Measurements from ENCODE around the gene ZNF426. TPM values are rescaled to one million over a fixed set of nuclear protein-coding genes. Genes with fewer than 3 reads are reported as not detected.
"Not testable (repeated sequence)": the region's sequence is repeated elsewhere in the genome, so short reads cannot be mapped to it uniquely, and the experiment has no call there.

The ZNF426 gene
- total RNA-seq, result 15.9 TPM

DNA sequence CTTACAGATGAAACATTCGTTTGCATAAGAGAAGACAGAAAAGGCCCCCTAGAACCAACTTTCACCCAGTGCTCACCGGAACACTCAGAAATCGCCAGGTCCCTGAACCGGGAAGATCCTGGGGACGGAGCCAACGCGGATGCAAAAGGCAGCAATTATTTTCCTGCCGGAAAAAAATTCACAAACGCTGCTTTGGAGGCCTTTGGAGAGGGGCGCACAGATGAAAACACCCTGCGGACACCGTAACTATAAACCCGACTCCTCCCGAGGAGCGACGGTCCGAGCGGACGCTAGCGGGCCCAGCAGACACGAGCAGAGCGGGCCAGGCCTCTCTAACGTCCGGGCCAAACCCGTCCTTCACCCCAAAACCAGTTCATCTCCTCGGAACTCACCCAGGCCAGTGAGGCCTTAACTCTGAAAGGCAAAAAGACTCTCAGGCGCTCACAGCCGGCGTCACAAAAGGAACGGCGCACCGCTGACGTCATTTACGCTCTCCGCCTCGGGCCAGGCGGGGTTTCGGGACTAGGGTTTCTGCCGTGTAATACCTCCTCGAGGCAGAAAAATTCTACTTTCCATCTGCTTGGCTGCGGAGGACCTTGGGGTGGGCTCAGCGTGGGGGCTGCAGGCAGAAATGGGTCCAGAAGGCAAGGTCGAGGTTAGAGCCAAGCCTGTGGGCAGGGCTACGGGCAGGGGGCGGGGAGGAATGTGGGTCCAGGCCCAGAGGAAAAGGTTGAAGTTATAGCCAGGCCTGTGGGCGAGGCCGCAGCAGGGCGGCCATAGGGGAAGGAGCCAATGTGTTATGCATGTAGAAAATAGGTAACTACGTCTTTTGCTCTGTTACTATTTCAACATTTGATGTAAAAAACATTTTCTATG is at the start of gene ZNF426:
ZNF426 (minus strand) TSS at position 463 of the 876 bp plus-strand sequence. CDS start 2,413 bp downstream, outside the sequence.
- DNase-seq, result peak; percentile 76

DNA sequence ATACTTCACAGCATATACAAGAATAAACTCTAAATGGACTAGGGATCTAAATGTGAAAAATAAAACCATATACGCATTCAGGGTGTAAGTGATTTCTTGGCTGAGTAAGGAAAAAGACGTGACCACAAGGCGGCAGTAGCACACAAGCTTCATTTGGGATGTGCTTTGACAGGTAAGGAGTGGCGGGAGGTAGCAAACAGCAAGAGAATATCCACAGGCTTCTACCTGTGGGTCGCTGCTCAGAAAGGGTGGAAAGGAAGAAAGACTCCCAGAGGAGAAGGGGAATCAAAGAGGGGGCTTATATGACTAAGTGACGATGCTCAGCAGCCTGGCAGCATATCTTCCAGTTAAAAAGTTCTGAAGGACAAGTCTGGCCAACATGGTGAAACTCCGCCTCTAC is 48.3 kb upstream of the ZNF426 start:
- DNase-seq, result peak; percentile 22

DNA sequence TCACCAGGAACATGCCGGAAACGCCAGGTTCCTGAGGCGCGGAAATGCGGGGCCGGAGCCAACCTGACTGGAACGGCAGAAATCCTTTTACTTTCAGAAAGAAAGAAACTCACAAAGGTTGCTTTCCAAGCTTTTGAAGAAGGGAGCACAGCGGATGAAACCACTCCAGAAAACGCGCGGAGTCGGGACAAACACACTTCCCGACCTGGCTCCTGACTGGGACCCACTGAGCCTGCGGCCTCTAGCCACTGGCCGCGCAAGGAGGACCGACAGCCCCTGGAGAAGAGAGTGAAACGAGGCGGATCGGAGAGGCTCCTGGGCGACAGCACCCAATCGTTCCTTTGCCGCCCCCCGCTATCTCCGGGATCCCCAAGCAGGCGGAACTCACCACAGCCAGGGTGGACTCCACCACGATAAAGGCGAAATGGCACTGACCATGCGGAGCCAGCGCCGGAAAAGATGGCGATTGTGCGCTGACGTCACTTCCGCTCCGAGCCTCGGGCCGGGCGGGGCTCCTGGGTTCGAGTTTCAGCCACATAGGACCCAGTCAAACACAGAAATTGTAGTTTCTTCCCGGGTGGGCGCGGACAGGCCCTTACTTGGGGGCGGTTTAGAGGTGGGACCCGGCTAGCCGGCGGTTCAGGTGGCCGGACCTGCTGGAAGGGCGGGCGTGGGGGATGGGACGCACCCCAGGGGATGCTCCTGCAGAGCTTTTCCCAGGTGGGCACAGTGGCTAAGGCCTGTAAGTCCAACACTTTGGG is 45.8 kb upstream of the ZNF426 start, which contains the start of gene ZNF121:
ZNF121 (minus strand) TSS at position 432 of the 761 bp plus-strand sequence. CDS start 16,407 bp downstream, outside the sequence.
- DNase-seq, result peak; percentile 79

DNA sequence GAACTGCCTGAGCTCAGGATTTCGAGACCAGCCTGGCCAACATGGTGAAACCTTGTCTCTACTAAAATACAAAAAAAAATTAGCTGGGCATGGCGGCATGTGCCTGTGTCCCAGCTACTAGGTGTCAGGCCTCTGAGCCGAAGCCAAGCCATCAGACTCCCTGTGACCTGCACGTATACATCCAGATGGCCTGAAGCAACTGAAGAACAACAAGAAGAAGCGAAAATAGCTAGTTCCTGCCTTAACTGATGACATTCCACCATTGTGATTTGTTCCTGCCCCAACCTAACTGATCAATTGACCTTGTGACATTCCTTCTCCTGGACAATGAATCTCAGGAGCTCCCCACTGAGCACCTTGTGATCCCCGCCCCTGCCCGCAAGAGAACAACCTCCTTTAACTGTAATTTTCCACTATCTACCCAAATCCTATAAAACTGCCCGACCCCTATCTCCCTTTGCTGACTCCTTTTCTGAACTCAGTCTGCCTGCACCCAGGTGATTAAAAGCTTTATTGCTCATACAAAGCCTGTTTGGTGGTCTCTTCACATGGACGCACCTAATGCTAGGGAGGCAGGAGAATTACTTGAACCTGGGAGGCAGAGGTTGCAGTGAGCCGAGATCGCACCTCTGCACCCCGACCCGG is 43.8 kb upstream of the ZNF426 start:
- DNase-seq, result not testable (repeated sequence)

DNA sequence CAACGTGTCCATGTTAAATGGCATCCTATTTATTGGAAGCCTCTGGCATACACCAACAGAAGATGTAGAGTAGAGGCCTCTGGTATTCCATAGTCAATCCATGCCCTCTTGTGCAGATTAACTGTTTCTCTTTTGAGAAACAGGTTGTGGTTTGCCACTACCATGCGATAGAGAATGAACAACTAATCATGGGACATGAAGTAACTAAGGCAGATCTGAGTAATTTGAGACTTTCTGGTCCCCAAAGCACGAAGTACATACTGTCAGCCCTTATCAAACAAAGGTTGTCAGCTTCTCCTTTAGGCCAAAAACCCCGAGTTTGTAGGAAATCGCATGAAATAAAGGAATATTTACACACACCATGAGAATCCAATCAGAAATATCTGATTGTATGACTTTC is 42.3 kb upstream of the ZNF426 start:
- DNase-seq, result no peak

DNA sequence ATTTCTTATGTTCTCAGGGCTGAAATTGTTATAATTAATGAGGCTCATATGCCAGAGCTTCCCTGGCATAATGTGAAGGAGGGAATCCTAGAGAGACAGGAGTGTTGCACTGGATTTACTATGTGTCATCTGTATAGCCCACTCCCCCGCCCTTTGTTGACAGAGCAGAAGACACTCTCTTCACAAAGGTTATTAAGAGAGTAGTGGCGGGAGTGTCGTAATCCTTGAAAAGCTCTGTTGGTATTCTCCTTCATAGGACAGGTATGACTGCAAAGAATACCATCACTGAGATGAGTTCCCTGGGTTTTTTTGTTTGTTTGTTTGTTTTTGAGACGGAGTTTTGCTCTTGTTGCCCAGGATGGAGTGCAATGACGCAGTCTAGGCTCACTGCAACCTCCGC is 31.8 kb upstream of the ZNF426 start:
- no peak for DNase-seq

DNA sequence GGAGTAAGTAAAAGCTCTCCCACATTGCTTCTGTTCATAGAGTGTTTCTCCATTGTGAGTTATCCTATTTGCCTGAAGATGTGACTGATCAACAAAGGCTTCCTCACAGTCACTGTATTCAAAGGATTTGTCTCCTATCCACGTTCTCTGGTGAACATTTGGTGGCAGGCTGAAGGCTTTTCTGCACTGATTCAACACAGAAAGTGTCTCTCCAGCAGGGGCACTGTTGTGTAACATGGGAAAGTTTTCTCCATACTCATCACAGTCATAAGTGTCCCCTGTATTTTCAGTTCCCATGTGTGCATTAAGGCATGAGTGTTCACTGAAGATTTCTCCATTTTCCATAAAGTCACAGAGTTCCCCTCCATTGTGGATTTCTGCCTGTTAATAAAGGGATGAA is 28.3 kb upstream of the ZNF426 start:
- DNase-seq, result no peak

DNA sequence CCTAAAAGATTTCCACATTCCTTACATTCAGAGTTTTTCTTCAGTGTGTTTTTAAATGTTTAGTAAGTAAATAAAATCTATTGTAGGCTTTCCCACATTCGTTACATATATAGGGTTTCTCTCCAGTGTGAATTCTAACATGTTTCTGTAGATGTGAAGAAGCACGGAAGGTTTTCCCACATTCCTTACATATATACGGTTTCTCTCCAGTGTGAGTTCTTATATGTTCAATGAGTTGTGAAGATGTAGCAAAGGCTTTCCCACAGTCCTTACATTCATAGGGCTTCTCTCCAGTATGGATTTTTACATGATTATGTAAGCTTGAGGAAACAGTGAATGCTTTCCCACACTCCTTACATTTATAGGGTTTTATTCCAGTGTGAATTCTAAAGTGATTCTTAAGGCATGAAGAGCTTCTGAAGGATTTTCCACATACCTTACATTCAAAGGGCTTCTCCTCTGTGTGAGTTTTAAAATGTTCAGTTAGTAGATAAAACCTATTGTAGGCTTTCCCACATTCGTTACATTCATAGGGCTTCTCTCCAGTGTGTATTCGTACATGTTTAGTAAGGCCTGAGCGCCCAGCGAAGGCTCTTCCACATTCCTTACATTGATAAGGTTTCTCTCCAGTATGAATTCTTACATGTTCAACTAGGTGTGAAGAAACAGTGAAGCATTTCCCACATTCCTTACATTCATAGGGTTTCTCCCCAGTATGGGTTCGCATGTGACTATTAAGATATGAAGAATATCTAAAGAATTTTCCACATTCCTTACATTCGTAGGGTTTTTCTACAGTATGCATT is 27.7 kb upstream of the ZNF426 start:
- no peak for DNase-seq

DNA sequence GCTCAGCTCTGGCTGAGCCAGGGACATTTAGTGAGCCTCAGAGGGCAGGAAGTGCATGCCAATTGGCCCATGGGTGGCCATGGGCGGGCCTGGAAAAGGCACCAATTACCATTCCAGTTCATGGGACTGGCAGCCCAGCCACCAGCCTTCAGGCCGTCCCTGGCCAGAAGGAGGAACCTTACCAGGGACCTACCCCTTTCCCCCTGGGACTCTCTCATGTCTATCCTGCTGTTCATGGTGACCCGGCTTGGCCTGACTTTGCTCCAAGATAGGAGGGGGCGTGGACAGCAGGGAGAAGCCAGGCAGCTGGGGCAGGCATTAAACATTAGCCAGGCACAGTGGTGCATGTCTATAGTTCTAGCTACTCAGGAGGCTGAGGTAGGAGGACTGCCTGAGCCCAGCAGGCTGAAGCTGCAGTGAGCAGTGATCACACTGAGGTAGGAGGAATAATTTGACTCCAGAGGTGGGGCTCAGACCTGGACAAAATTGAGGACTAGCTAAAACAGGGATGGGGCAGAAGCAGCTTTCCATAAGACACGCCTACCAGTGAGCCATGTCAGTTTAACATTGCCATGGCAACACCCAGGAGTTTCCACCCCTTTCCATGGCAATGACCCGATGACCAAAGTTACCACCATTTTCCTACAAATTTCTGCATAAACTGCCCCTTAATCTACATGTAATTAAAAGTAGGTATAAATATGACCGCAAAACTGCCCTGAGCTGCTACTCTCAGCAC is 14.3 kb upstream of the ZNF426 start:
- DNase-seq, result no peak

DNA sequence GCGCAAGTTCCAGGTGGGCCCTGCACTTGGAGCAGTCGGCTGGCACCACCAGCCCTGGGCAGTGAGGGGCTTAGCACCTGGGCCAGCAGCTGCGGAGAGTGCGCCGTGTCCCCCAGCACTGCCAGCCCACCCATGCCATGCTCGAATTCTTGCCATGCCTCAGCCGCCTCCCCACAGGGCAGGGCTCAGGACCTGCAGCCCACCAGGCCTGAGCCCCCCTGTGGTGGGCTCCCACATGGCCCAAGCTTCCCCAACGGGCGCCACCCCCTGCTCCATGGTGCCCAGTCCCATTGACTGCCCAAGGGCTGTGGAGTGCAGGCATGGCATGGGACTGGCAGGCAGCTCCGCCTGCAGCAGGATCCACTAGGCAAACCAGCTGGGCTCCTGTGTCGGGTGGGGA is 9.4 kb upstream of the ZNF426 start:
- no peak for DNase-seq

DNA sequence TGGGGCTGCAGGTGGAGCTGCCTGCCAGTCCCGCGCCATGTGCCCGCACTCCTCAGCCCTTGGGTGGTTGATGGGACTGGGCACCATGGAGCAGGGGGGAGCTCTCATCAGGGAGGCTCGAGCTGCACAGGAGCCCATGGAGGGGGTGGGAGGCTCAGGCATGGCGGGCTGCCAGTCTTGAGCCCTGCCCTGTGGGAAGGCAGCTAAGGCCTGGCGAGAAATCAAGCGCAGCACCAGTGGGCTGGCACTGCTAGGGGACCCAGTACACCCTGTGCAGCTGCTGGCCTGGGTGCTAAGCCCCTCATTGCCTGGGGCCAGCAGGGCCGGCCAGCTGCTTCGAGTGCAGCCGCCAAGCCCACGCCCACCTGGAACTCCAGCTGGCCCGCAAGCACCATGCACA is 2.8 kb upstream of the ZNF426 start:
- DNase-seq, result not testable (repeated sequence)

DNA sequence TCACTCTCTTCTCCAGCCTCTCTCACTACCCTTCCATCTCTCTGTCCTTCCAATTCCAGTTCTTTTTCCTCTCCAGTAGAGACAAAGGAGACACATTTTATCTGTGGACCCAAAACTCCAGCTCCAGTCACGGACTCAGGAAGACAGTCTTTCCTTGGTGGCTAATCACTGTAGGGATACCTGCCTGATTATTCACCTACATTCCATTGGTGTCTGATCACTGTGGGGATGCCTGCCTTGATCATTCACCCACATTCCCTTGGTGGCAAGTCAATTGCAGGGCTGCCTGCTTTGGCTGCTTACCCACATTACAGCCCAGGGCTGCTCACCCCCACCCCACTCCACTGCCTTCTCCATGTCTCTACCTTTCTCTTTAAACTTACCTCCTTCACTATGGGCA is 1.5 kb upstream of the ZNF426 start:
- not testable (repeated sequence) for DNase-seq

DNA sequence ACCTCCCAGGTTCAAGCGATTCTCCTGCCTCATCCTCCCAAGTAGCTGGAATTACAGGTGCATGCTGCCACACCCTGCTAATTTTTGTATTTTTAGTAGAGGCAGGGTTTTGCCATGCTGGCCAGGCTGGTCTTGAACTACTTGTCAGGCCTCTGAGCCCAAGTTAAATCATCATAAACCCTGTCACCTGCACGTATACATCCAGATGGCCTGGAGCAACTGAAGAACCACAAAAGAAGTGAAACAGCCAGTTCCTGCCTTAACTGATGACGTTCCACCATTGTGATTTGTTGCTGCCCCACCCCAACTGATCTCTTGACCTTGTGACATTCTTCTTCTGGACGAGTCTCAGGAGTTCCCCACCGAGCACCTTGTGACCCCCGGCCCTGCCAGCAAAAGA is 756 bp upstream of the ZNF426 start:
- not testable (repeated sequence) for DNase-seq

DNA sequence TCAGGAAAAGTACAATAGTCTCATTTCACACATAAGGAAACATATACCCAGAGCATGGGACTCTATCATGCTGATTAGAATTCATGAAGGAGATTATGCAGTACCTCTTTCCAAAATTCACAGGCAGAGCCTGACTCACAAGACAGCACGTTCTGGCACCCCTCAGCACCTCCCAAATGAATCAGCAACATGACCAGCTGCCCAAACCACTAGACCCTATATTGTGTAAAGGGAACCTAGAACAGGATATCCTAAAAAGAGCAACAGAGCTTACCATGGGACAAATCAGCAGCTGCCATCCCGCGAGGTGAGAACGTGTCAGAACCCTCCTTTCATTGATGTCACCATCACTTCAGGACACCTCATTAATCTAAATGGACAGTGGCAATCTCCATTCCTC is 2.5 kb downstream of the ZNF426 start:
- DNase-seq, result no peak

DNA sequence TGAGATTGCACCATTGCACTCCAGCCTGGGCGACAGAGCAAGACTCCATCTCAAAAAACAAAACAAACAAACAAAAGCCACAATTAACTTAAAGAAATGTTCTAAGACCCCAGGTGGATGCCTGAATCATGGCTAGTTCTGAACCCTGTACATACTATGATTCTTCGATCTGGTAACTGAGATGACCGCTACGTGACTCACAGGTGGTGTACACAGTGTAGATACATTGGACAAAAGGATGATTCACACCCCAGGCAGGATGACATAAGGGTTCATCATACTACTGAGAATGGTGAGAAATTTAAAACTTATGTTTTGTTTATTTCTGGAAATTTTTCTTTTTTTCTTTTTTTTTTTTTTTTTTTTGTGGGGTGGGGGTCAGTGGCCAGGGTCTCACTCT is 6.5 kb downstream of the ZNF426 start:
- no peak for DNase-seq

DNA sequence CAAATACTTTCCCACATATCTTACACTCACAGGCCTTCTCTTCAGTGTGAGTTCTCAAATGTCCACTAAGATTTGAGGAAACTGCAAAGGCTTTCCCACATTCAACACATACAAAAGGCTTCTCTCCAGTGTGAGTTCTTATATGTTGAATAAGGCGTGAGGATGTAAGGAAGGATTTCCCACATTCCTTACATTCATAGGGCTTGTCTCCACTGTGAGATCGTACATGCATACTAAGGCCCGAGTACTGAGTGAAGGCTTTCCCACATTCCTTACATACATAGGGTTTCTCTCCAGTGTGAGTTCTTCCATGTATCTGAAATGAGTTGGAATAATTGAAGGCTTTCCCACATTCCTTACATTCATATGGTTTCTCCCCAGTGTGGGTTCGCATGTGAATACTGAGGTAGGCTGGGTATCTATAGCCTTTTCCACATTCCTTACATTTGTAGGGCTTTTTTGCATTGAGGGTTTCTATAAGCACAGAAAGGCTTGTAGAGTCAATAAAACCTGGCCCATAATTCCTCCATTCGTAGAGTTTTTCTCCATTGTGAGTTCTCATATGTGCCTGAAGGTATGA is 9.6 kb downstream of the ZNF426 start:
- DNase-seq, result no peak

DNA sequence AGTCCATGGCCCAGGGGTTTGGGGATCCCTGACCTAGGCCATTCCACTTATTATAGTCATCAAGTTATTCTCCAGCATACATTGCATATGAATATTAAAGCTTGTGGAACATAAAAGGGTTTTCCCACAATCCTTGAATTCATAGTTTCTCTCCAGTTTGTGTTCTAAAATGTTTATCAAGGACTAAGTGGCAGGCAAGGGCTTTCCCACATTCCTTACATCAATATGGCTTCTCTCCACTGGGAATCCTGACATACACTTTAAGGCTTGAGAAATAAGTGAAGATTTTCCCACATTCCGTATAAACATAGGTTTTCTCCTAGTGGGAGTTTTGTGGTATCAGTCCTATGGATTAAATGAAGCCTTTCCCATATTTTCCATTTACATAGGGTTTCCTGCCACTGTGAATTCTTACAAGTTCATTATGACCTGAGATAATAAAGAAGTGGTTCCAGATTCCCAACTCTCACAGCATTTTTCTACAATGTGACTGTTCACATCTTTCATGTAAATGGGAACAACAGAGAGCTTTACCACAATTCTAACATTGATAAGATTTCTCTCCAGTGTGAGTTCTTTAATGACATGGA is 14.5 kb downstream of the ZNF426 start:
- DNase-seq, result no peak

DNA sequence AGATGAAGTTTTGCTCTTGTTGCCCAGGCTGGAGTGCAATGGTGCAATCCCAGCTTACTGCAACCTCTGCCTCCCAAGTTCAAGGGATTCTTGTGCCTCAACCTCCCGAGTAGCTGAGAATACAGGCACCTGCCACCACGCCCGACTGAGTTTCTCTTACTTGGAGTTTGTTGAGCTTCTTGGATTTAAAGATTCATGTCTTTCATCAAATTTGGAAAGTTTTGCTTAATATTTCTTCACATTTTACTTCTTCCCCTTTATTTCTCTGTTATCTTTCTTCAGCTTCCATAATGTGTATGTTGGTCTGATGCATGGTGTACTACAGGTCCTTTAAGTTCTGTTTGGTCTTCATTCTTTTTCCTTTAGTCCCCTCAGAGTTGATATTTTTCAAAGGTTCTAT is 31.2 kb downstream of the ZNF426 start:
- DNase-seq, result no peak

DNA sequence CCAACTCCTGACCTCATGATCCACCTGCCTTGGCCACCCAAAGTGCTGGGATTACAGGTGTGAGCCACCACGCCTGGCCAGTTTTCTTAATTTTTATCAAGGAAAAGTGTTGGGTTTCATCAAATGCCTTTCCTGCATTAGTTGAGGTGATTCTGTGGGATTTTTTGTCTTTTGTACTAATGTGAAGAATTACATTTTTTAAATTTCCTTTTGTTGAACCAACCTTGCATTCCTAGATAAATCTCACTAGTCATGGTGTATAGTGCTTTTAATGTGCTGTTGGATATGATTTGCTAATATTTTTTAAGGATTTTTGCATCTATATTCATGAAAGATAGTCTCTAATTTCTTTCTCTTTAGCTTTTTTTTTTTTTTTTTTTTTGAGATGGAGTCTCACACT is 37.6 kb downstream of the ZNF426 start:
- no peak for DNase-seq

DNA sequence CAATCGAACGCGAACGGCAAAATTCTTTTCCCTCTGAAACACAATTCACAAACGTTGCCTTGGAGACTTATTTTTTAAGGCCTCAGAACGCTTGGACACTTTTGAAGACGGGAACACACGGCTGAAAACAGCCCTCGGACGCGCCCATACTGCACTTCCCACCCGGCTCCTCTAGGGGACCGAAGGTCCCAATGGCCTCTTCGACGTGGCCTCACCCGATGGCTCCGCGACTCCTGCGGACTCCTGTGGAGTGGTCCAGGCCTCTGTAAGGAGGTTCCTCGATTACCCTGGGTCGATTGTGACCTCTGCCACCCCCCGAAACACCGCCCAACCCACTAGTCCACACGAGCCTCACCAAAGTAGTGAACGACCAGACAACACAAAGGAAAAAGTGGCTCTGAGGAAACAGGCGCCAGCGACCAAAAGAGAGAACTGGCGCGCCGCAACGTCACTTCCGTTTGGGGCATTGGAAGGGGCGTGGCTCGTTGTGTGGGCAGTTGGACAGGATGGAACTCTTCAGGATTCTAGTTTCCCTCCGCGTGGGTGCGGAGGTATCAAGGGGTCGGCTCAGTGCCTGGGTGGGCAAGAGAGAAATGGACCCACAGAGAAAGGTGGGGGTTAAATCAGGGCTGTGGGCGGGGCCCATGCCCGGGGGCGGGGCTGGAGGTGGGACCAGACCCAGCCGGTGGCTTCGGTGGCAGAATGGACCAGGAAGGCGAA is 40.1 kb downstream of the ZNF426 start, which contains the start of gene ZNF560:
ZNF560 (minus strand) TSS at position 434 of the 720 bp plus-strand sequence. CDS start 23,303 bp downstream, outside the sequence.
- DNase-seq, result no peak
